ACC112 (cell line): ENCODE data around the gene SEC11A.
"Not testable (repeated sequence)": the region's sequence is repeated elsewhere in the genome, so short reads cannot be mapped to it uniquely, and the experiment has no call there.

Experiments used
- H2AFZ ChIP-seq: fragments of 200-600 bp; sonication (generic); one replicate; pipeline ENCODE4 v1.6.0; 2017; ENCODE audit warnings: antibody characterized with exemption, low read length; ENCODE audit not compliant: unreplicated experiment
- H3K27ac ChIP-seq: fragments of 200-600 bp; sonication (generic); 2 replicates; pipeline ENCODE4 v1.5.1; 2014; ENCODE audit warnings: low read depth, mild to moderate bottlenecking, antibody characterized with exemption, low read length, moderate library complexity
- H3K27me3 ChIP-seq: fragments of 200-600 bp; sonication (generic); 2 replicates; pipeline ENCODE4 v1.6.1; 2014; ENCODE audit warnings: mild to moderate bottlenecking, antibody characterized with exemption, low read length, moderate library complexity, mixed read lengths; ENCODE audit not compliant: insufficient read depth
- H3K36me3 ChIP-seq: fragments of 200-600 bp; sonication (generic); 2 replicates; pipeline ENCODE4 v1.6.1; 2016; ENCODE audit warnings: mild to moderate bottlenecking, antibody characterized with exemption, low read length, moderate library complexity, mixed read lengths; ENCODE audit not compliant: insufficient read depth
- H3K4me1 ChIP-seq: fragments of 200-600 bp; sonication (generic); one replicate; pipeline ENCODE4 v1.6.1; 2016; ENCODE audit warnings: low read length, mixed read lengths; ENCODE audit not compliant: insufficient read depth, unreplicated experiment, control insufficient read depth
- H3K4me3 ChIP-seq: fragments of 200-600 bp; sonication (generic); 2 replicates; pipeline ENCODE4 v1.5.1; 2014; ENCODE audit warnings: mild to moderate bottlenecking, low read depth, low read length
- H3K79me2 ChIP-seq: fragments of 200-600 bp; sonication (generic); one replicate; pipeline ENCODE4 v1.6.0; 2016; ENCODE audit warnings: low read length; ENCODE audit not compliant: control insufficient read depth, unreplicated experiment, insufficient read depth

SEC11A gene

GRCh38 chr15:84703808-84704207, 12.1 kb downstream of the SEC11A start:
- Histone ChIP-seq H3K4me3 (no peak overlapping the region), H3K36me3 (0 out of 2 replicates have a peak, but pooled peaks cover 4% of the 10 kb centered on the region), H3K27ac (no peak overlapping the region), H3K79me2 (peaks cover 88% of the 10 kb centered on the region), H2AFZ (no peak overlapping the region), H3K27me3 (no peaks in the 10 kb centered on the region), H3K4me1 (peaks cover 18% of the 10 kb centered on the region)

- no peaks in the 10 kb centered on the region for H3K27me3 ChIP-seq
- no peak overlapping the region; the same call in 1 of the 2 replicates for H3K27ac ChIP-seq
- H3K36me3 ChIP-seq, result 0 out of 2 replicates have a peak, but pooled peaks cover 4% of the 10 kb centered on the region
- peaks cover 12% of the 10 kb centered on the region for H3K4me1 ChIP-seq
- H3K4me3 ChIP-seq, result no peak overlapping the region
- H3K79me2 ChIP-seq, result peaks cover 88% of the 10 kb centered on the region
- no peak overlapping the region for H2AFZ ChIP-seq
Observed at GRCh38 chr15:84702961-84703482, 12.9 kb downstream of the SEC11A start.

- peaks cover 90% of the 10 kb centered on the region for H3K79me2 ChIP-seq
- peaks cover 13% of the 10 kb centered on the region for H3K4me1 ChIP-seq
- no peak overlapping the region for H3K27ac ChIP-seq
- no peaks in the 10 kb centered on the region for H3K36me3 ChIP-seq
- H3K27me3 ChIP-seq, result no peaks in the 10 kb centered on the region
- no peak overlapping the region for H2AFZ ChIP-seq
- no peak overlapping the region for H3K4me3 ChIP-seq
Observed at GRCh38 chr15:84699538-84700191, 16.3 kb downstream of the SEC11A start.

DNA sequence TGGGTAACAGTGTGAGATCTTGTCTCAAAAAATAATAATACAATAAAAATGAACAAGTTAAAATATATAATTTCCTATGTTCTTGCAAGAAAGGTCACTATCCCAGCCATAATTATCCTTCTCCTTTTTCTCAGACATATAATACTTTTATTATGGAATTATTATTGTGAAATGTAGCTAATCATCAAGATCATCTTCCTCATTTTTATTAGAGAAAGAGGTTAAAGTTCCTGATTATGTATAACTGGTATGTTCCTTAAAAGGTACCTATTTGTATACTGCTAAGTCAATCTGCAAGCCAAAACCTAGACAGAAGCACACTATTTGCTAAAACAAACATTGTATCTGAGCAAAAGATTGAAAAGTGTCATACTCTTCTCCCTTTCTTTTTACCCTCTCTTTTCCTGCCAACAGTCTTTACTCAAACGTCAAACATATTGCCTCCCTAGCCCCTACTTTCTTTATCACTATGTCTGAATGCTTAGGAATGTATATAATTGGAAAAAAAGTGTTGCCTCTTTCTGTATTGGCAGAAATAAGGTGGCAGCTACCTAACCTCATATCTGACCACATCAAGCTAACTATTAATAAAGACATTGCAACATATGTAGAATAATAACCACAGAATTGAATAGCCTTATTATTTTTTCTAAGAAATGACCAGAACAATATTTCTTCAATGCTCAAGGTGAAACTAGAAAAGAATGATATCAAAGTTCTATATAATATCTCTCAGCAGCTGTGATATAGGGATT, 18.5 kb downstream of the SEC11A start:
- Histone ChIP-seq H3K79me2 (peaks cover 90% of the 10 kb centered on the region), H3K27ac (no peak overlapping the region), H3K4me1 (peaks cover 3% of the 10 kb centered on the region), H2AFZ (no peak overlapping the region), H3K27me3 (no peaks in the 10 kb centered on the region), H3K4me3 (no peak overlapping the region), H3K36me3 (no peaks in the 10 kb centered on the region)

GRCh38 chr15:84696757-84697156, 19.2 kb downstream of the SEC11A start:
- Histone ChIP-seq H3K79me2 (peaks cover 93% of the 10 kb centered on the region), H3K36me3 (no peaks in the 10 kb centered on the region), H2AFZ (no peak overlapping the region), H3K4me3 (no peak overlapping the region), H3K27ac (no peak overlapping the region), H3K27me3 (no peaks in the 10 kb centered on the region), H3K4me1 (peaks cover 3% of the 10 kb centered on the region)

GRCh38 chr15:84690342-84690741, 25.6 kb downstream of the SEC11A start:
- Histone ChIP-seq H3K27ac (no peak overlapping the region), H3K79me2 (peaks cover 44% of the 10 kb centered on the region), H2AFZ (no peak overlapping the region), H3K4me3 (no peak overlapping the region), H3K36me3 (peaks cover 27% of the 10 kb centered on the region), H3K27me3 (no peaks in the 10 kb centered on the region), H3K4me1 (peaks cover 5% of the 10 kb centered on the region)

GRCh38 chr15:84689858-84690257, 26.1 kb downstream of the SEC11A start:
- Histone ChIP-seq H3K27ac (no peak overlapping the region), H3K79me2 (peaks cover 40% of the 10 kb centered on the region), H3K4me3 (no peak overlapping the region), H3K4me1 (peaks cover 6% of the 10 kb centered on the region), H3K36me3 (peaks cover 27% of the 10 kb centered on the region), H3K27me3 (no peaks in the 10 kb centered on the region), H2AFZ (no peak overlapping the region)

- H3K79me2 ChIP-seq, result peaks cover 20% of the 10 kb centered on the region
- H3K4me3 ChIP-seq, H2AFZ ChIP-seq, H3K27me3 ChIP-seq: not testable (repeated sequence)
- peaks cover 37% of the 10 kb centered on the region for H3K4me1 ChIP-seq
- peaks cover 33% of the 10 kb centered on the region for H3K36me3 ChIP-seq
- H3K27ac ChIP-seq, result peak overlapping the region; percentile 90; the same call in 1 of the 2 replicates
Observed at GRCh38 chr15:84686446-84686845, 29.5 kb downstream of the SEC11A start.

- Histone ChIP-seq H3K27me3 (no peaks in the 10 kb centered on the region), H3K36me3 (peaks cover 25% of the 10 kb centered on the region), H3K27ac (peak overlapping the region; percentile 90), H2AFZ (no peak overlapping the region), H3K79me2 (peaks cover 12% of the 10 kb centered on the region), H3K4me3 (no peak overlapping the region), H3K4me1 (peaks cover 38% of the 10 kb centered on the region)
Observed at GRCh38 chr15:84685304-84685703, 30.6 kb downstream of the SEC11A start.

DNA sequence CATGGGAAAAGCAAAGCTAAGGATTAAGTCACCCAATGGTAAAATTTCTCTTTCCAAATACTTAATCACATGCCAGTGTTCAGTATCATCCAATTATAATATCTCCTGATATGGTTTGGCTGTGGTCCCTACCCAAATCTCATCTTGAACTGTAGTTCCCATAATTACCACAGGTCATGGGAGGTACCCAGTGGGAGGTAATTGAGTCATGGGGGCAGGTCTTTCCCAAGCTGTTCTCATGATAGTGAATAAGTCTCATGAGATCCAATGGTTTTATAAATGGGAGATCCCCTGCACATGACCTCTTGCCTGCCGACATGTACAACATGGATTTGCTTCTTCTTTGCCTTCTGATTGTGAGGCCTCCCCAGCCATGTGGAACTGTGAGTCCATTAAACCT, 31.8 kb downstream of the SEC11A start:
- H3K79me2 ChIP-seq, result peaks cover 14% of the 10 kb centered on the region
- peak overlapping the region; percentile 90 for H3K27ac ChIP-seq
- H2AFZ ChIP-seq, result no peak overlapping the region
- H3K4me1 ChIP-seq, result peaks cover 38% of the 10 kb centered on the region
- H3K27me3 ChIP-seq, result no peaks in the 10 kb centered on the region
- H3K4me3 ChIP-seq, result no peak overlapping the region
- peaks cover 19% of the 10 kb centered on the region for H3K36me3 ChIP-seq
